ENCODE measurements around the gene KPTN.

GRCh38 chr19:47429140-47429793 is 54.8 kb downstream of the KPTN start:
- TF ChIP-seq CTCF (IDR thresholded peaks at IDR 0.05; ENCODE audit: insufficient read depth, low read depth, low read length) (no peak), EZH2 (IDR thresholded peaks at IDR 0.05; ENCODE audit: insufficient read depth, low read length) (no peak)

All from astrocyte (in vitro differentiated cells and primary cell).